Measurements from ENCODE around the gene RNF111.
"Not testable (repeated sequence)": the region's sequence is repeated elsewhere in the genome, so short reads cannot be mapped to it uniquely, and the experiment has no call there.

The RNF111 gene

GRCh38 chr15:59052915-59053407 lies 65.5 kb downstream of the RNF111 start:
- FAIRE-seq: peak; percentile 55

GRCh38 chr15:59053482-59053881 lies 66.0 kb downstream of the RNF111 start:
- FAIRE-seq (no peak), DNase-seq (ENCODE audit: insufficient read length, low spot score) (no peak)

More at GRCh38 chr15:59052915-59053407, 65.5 kb downstream of the RNF111 start:
- DNase-seq (ENCODE audit: insufficient read length, low spot score): no peak

- no peak for FAIRE-seq
Measured at GRCh38 chr15:59059076-59059597, 71.7 kb downstream of the RNF111 start.

GRCh38 chr15:59060348-59060747 lies 72.9 kb downstream of the RNF111 start:
- FAIRE-seq: no peak
- no peak for DNase-seq (ENCODE audit: insufficient read length, low spot score)

More at GRCh38 chr15:59059076-59059597, 71.7 kb downstream of the RNF111 start:
- no peak for DNase-seq (ENCODE audit: insufficient read length, low spot score)

GRCh38 chr15:59063042-59063441 lies 75.6 kb downstream of the RNF111 start:
- FAIRE-seq: no peak
- DNase-seq (ENCODE audit: insufficient read length, low spot score): no peak

GRCh38 chr15:59069430-59069829 lies 82.0 kb downstream of the RNF111 start:
- DNase-seq (ENCODE audit: insufficient read length, low spot score): no peak
- no peak for FAIRE-seq

GRCh38 chr15:59074607-59075006 lies 87.1 kb downstream of the RNF111 start:
- FAIRE-seq: peak; percentile 92

GRCh38 chr15:59087731-59088130 lies 100.3 kb downstream of the RNF111 start:
- no peak for DNase-seq (ENCODE audit: insufficient read length, low spot score)
- peak; percentile 14 for FAIRE-seq

More at GRCh38 chr15:59074607-59075006, 87.1 kb downstream of the RNF111 start:
- DNase-seq (ENCODE audit: insufficient read length, low spot score): no peak

GRCh38 chr15:59094077-59094476 lies 106.6 kb downstream of the RNF111 start:
- DNase-seq (ENCODE audit: insufficient read length, low spot score) (no peak), FAIRE-seq (no peak)

GRCh38 chr15:59096429-59096828 lies 109.0 kb downstream of the RNF111 start:
- DNase-seq (ENCODE audit: insufficient read length, low spot score): no peak
- FAIRE-seq: no peak

GRCh38 chr15:59099162-59099685 lies 111.8 kb downstream of the RNF111 start:
- FAIRE-seq: no peak
- DNase-seq (ENCODE audit: insufficient read length, low spot score): no peak

- DNase-seq (ENCODE audit: insufficient read length, low spot score) (no peak), FAIRE-seq (no peak)
Measured at GRCh38 chr15:59104602-59104911, 117.1 kb downstream of the RNF111 start.

GRCh38 chr15:59104912-59105732 lies 117.7 kb downstream of the RNF111 start, which contains the start of gene CCNB2:
Gene CCNB2, plus strand, starts transcription at chr15:59105146. Its CDS starts 123 bp downstream, at chr15:59105269.
- DNase-seq (ENCODE audit: insufficient read length, low spot score): peak; percentile 91
- peak; percentile 97 for FAIRE-seq

- FAIRE-seq: peak; percentile 4
- no peak for DNase-seq (ENCODE audit: insufficient read length, low spot score)
Measured at GRCh38 chr15:59105854-59106253, 118.4 kb downstream of the RNF111 start.

- FAIRE-seq (no peak), DNase-seq (ENCODE audit: insufficient read length, low spot score) (no peak)
Measured at GRCh38 chr15:59111251-59111650, 123.8 kb downstream of the RNF111 start.

GRCh38 chr15:59115047-59115446 lies 127.6 kb downstream of the RNF111 start:
- DNase-seq (ENCODE audit: insufficient read length, low spot score): no peak
- FAIRE-seq: no peak

- DNase-seq (ENCODE audit: insufficient read length, low spot score): no peak
- no peak for FAIRE-seq
Measured at GRCh38 chr15:59116141-59116540, 128.7 kb downstream of the RNF111 start.

- no peak for FAIRE-seq
- DNase-seq (ENCODE audit: insufficient read length, low spot score): no peak
Measured at GRCh38 chr15:59116771-59117170, 129.3 kb downstream of the RNF111 start.

GRCh38 chr15:59119625-59120024 lies 132.2 kb downstream of the RNF111 start:
- FAIRE-seq (no peak), DNase-seq (ENCODE audit: insufficient read length, low spot score) (no peak)

- DNase-seq (ENCODE audit: insufficient read length, low spot score) (no peak), FAIRE-seq (no peak)
Measured at GRCh38 chr15:59120937-59121336, 133.5 kb downstream of the RNF111 start.

- DNase-seq (ENCODE audit: insufficient read length, low spot score) (no peak), FAIRE-seq (no peak)
Measured at GRCh38 chr15:59124261-59124660, 136.8 kb downstream of the RNF111 start.

GRCh38 chr15:59125683-59126082 lies 138.2 kb downstream of the RNF111 start:
- FAIRE-seq; DNase-seq (ENCODE audit: insufficient read length, low spot score): not testable (repeated sequence)
